AG04449 (cell line): ENCODE measurements around the gene ZNF536.

Experiments
- CTCF ChIA-PET: fragments of 350-600 bp; formaldehyde crosslinking; extraction: SDS; loops from one replicate; lab custom pipeline; 2021; ENCODE audit warnings: antibody characterized with exemption; lab: Yijun Ruan, JAX
- POLR2A ChIA-PET: fragments of 400-600, 350-600 bp; formaldehyde crosslinking; extraction: SDS; loops from one replicate; lab custom pipeline; 2020; ENCODE audit warnings: antibody characterized with exemption, inconsistent platforms; lab: Yijun Ruan, JAX
- DNase-seq: peaks from one replicate; pipeline ENCODE4 v3.0.0-alpha.2; 2010; ENCODE audit warnings: low read depth, low spot score
- H3K4me3 ChIP-seq: 2 replicates; pipeline ENCODE4 v1.5.1; 2011; ENCODE audit warnings: low read depth, mild to moderate bottlenecking, control low read depth, low read length
- CTCF ChIP-seq: IDR thresholded peaks from one replicate; pipeline ENCODE4 v1.5.1; 2011; ENCODE audit warnings: mild to moderate bottlenecking, moderate library complexity, low read length, control low read depth, inconsistent platforms; ENCODE audit not compliant: insufficient read depth; ENCODE audit errors: missing control alignments

ZNF536 gene

DNA sequence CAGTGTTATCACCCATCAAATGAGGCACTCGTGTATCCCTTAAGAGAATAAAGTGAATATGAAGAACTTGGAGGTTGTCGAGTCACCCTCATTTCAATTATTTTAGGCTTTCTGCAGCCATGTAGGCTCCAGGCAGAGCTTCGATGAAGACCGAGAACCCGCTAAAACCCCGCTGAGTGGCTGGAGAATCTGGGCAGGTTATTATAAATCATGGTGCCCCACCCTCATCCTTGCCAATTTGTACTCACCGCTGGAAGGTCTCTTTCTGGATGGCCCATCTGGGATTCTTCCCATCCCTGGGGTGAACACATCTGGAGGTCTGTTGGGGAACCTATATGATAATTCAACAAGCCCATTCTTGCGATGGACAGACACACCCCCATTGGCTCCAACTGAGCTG is 190.8 kb downstream of the ZNF536 start:
- CTCF ChIA-PET: no interaction called here

GRCh38 chr19:30563691-30564090 is 191.5 kb downstream of the ZNF536 start:
- ChIA-PET CTCF (no interaction called here), POLR2A (no interaction called here)
- TF ChIP-seq CTCF: no peak

More for the DNA sequence above, 190.8 kb downstream of the ZNF536 start:
- no peak for TF ChIP-seq CTCF
- DNase-seq: no peak
- H3K4me3 ChIP-seq: no peak overlapping the region
- POLR2A ChIA-PET: no interaction called here

DNA sequence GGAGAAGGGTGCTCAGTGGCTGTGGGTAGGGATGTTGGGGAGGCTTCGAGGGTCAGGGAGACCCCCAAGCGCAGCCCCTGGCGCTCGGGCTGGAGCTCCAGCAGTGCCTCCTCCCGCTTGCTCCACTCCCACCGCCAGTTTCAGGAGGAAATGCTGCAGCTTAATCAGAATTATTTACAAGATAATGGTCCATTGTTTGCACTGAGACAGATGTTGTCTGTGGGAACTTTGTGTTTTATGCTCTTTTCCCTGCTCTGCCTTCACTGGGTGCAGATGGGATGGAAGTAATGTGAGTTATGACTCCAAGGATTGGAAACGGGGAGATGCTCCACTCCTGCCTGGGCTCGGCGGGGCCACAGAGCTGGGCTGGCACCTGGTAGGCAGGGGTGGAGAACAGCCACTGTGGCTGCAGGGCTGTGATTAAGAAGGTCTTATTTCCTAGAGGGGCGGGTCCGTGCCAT is 192.4 kb downstream of the ZNF536 start:
- TF ChIP-seq CTCF: no peak
- POLR2A ChIA-PET: no interaction called here
- CTCF ChIA-PET: no interaction called here
- H3K4me3 ChIP-seq: no peak overlapping the region
- no peak for DNase-seq

More at GRCh38 chr19:30563691-30564090, 191.5 kb downstream of the ZNF536 start:
- no peak for DNase-seq
- H3K4me3 ChIP-seq: no peak overlapping the region

DNA sequence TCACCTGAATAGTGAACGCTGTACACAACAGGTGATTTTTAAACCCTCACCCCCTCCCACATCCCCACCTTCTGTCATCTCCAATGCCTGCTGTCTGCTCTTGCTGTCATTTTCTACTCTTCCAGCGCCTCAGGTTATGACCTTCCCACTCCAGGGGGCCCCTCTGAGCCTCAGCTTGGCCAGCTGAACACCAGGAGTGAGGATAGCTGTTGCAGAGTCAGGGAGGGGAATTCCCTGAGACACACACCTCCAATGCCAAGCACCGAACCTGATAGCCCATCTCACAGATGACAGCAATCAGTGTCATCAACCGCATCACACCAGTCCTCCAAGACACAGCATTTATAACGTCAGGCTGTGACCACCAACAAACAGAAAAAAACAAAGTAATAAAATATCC is 193.5 kb downstream of the ZNF536 start:
- TF ChIP-seq CTCF: no peak
- ChIA-PET CTCF (no interaction called here), POLR2A (no interaction called here)
- no peak for DNase-seq
- no peak overlapping the region for H3K4me3 ChIP-seq

- ChIA-PET CTCF (no interaction called here), POLR2A (no interaction called here)
- DNase-seq: no peak
- no peak overlapping the region for H3K4me3 ChIP-seq
- TF ChIP-seq CTCF: no peak
Observed at GRCh38 chr19:30566681-30567420, 194.7 kb downstream of the ZNF536 start.

GRCh38 chr19:30567536-30568232 is 195.5 kb downstream of the ZNF536 start:
- ChIA-PET CTCF (no interaction called here), POLR2A (no interaction called here)
- H3K4me3 ChIP-seq: no peak overlapping the region
- no peak for TF ChIP-seq CTCF
- DNase-seq: no peak
